ENCODE measurements around the gene BCL2L11.

BCL2L11 gene

GRCh38 chr2:111116011-111116746, 4.5 kb upstream of the BCL2L11 start:
- DNase-seq (ENCODE audit: low read depth, low spot score): no peak
- Histone ChIP-seq H3K9ac (ENCODE audit: insufficient read length) (no peak overlapping the region), H3K36me3 (ENCODE audit: insufficient read depth, low read length) (no peaks in the 10 kb centered on the region), H3K4me3 (no peak overlapping the region), H3K9me3 (ENCODE audit: low read depth, low read length) (no peaks in the 10 kb centered on the region), H3K27ac (no peak overlapping the region)
- TF ChIP-seq FOXP2 (optimal IDR thresholded peaks at IDR 0.05; ENCODE audit: control extremely low read depth, extremely low read length, insufficient read depth) (no peak), EZH2 (IDR thresholded peaks at IDR 0.05) (no peak), POLR2AphosphoS5 (IDR thresholded peaks at IDR 0.05; ENCODE audit: borderline replicate concordance, low read depth, low read length) (no peak)

- TF ChIP-seq FOXP2 (optimal IDR thresholded peaks at IDR 0.05; ENCODE audit: control extremely low read depth, extremely low read length, insufficient read depth) (no peak), EZH2 (IDR thresholded peaks at IDR 0.05) (no peak), POLR2AphosphoS5 (IDR thresholded peaks at IDR 0.05; ENCODE audit: borderline replicate concordance, low read depth, low read length) (no peak)
- DNase-seq (ENCODE audit: low read depth, low spot score): no peak
- H3K9me3 ChIP-seq (ENCODE audit: low read depth, low read length): no peaks in the 10 kb centered on the region
- H3K27ac ChIP-seq: no peak overlapping the region
- no peak overlapping the region for H3K9ac ChIP-seq (ENCODE audit: insufficient read length)
- H3K4me3 ChIP-seq: peak overlapping the region; percentile 89
- no peaks in the 10 kb centered on the region for H3K36me3 ChIP-seq (ENCODE audit: insufficient read depth, low read length)
Observed at GRCh38 chr2:111116843-111117597, 3.7 kb upstream of the BCL2L11 start.

- Histone ChIP-seq H3K4me3 (peak overlapping the region; percentile 89), H3K9ac (ENCODE audit: insufficient read length) (no peak overlapping the region), H3K36me3 (ENCODE audit: insufficient read depth, low read length) (no peaks in the 10 kb centered on the region), H3K9me3 (ENCODE audit: low read depth, low read length) (no peaks in the 10 kb centered on the region), H3K27ac (no peak overlapping the region)
- DNase-seq (ENCODE audit: low read depth, low spot score): no peak
- TF ChIP-seq FOXP2 (optimal IDR thresholded peaks at IDR 0.05; ENCODE audit: control extremely low read depth, extremely low read length, insufficient read depth): no peak
- TF ChIP-seq POLR2AphosphoS5 (IDR thresholded peaks at IDR 0.05; ENCODE audit: borderline replicate concordance, low read depth, low read length): no peak
- TF ChIP-seq EZH2 (IDR thresholded peaks at IDR 0.05): no peak
Observed at GRCh38 chr2:111117598-111118480, 2.9 kb upstream of the BCL2L11 start.

GRCh38 chr2:111118481-111118980, 2.2 kb upstream of the BCL2L11 start:
- TF ChIP-seq FOXP2 (optimal IDR thresholded peaks at IDR 0.05; ENCODE audit: control extremely low read depth, extremely low read length, insufficient read depth): no peak
- TF ChIP-seq EZH2 (IDR thresholded peaks at IDR 0.05): no peak
- TF ChIP-seq POLR2AphosphoS5 (IDR thresholded peaks at IDR 0.05; ENCODE audit: borderline replicate concordance, low read depth, low read length): no peak
- H3K36me3 ChIP-seq (ENCODE audit: insufficient read depth, low read length): no peaks in the 10 kb centered on the region
- H3K9ac ChIP-seq (ENCODE audit: insufficient read length): no peak overlapping the region
- H3K27ac ChIP-seq: no peak overlapping the region
- no peaks in the 10 kb centered on the region for H3K9me3 ChIP-seq (ENCODE audit: low read depth, low read length)
- H3K4me3 ChIP-seq: peak overlapping the region; percentile 89
- DNase-seq (ENCODE audit: low read depth, low spot score): no peak

GRCh38 chr2:111118981-111119821, 1.5 kb upstream of the BCL2L11 start:
- no peaks in the 10 kb centered on the region for H3K9me3 ChIP-seq (ENCODE audit: low read depth, low read length)
- no peaks in the 10 kb centered on the region; the same call in 1 of the 2 replicates for H3K36me3 ChIP-seq (ENCODE audit: insufficient read depth, low read length)
- H3K9ac ChIP-seq (ENCODE audit: insufficient read length): no peak overlapping the region
- H3K4me3 ChIP-seq: peak overlapping the region; percentile 89
- DNase-seq (ENCODE audit: low read depth, low spot score): no peak
- no peak for TF ChIP-seq FOXP2 (optimal IDR thresholded peaks at IDR 0.05; ENCODE audit: control extremely low read depth, extremely low read length, insufficient read depth)
- peak; percentile 78 for TF ChIP-seq EZH2 (IDR thresholded peaks at IDR 0.05)
- no peak overlapping the region for H3K27ac ChIP-seq

GRCh38 chr2:111119822-111120252, 877 bp upstream of the BCL2L11 start:
- Histone ChIP-seq H3K36me3 (ENCODE audit: insufficient read depth, low read length) (no peaks in the 10 kb centered on the region; the same call in 1 of the 2 replicates), H3K27ac (no peak overlapping the region), H3K9ac (ENCODE audit: insufficient read length) (no peak overlapping the region), H3K4me3 (peak overlapping the region; percentile 89), H3K9me3 (ENCODE audit: low read depth, low read length) (no peaks in the 10 kb centered on the region)
- no peak for TF ChIP-seq POLR2AphosphoS5 (IDR thresholded peaks at IDR 0.05; ENCODE audit: borderline replicate concordance, low read depth, low read length)
- no peak for TF ChIP-seq EZH2 (IDR thresholded peaks at IDR 0.05)
- no peak for TF ChIP-seq FOXP2 (optimal IDR thresholded peaks at IDR 0.05; ENCODE audit: control extremely low read depth, extremely low read length, insufficient read depth)
- DNase-seq (ENCODE audit: low read depth, low spot score): no peak
